Measurements from ENCODE around the gene ZNF768.

ZNF768 gene

DNA sequence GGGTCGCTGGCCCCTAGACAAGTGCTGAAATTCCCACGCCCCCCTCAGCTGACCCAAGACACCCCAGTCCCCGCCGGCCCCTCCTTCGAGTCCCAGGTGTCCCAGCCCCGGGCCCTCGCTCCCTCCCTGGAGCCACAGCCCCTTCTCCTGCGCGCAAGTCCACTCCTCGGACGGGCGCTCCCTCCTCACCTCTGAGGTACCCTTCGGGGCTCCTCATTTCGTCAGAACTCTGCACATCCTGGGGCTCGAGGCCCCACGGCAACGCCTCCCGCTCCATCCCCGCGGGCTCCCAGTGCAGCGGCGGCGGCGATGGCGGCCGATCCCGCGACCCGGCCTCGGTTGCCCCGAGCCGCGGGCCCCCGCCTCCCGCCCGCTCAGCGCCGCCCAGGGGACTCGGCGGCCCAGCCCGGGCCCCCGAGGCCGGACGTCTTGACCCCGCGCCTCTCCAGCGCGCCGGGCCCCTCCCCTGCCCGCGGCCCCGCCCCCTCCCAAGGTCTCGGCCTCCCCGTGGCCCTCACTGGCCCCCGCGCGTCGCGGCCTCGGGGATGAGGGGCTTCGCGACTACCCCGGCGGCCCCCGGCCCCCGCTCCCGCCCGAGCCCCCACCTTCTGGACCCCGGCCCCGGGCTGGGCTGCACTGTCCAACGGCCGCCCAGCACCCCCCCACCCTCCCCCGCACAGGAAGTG lies at the start of gene ZNF768:
Gene ZNF768, minus strand, starts transcription at position 430 of the 686 bp plus-strand sequence. Its CDS starts 153 bp downstream, at position 277.
- peak; percentile 61 for DNase-seq

DNA sequence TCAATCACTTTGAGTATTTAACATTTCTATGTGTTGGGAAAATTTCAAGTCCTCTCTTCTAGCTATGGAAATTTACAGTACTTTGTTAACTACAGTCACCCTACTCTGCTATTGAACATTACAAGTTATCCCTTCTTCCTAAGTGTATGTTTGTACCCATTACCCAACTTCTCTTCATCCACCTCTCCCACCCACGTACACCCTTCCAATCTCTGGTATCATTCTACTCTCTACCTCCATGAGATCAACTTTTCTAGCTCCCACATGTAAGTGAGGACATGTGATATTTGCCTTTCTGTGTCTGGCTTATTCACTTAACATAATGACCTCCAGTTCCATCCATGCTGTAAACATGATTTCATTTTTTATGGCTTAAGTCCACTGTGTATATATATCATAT lies 48.3 kb upstream of the ZNF768 start:
- no peak for DNase-seq

DNA sequence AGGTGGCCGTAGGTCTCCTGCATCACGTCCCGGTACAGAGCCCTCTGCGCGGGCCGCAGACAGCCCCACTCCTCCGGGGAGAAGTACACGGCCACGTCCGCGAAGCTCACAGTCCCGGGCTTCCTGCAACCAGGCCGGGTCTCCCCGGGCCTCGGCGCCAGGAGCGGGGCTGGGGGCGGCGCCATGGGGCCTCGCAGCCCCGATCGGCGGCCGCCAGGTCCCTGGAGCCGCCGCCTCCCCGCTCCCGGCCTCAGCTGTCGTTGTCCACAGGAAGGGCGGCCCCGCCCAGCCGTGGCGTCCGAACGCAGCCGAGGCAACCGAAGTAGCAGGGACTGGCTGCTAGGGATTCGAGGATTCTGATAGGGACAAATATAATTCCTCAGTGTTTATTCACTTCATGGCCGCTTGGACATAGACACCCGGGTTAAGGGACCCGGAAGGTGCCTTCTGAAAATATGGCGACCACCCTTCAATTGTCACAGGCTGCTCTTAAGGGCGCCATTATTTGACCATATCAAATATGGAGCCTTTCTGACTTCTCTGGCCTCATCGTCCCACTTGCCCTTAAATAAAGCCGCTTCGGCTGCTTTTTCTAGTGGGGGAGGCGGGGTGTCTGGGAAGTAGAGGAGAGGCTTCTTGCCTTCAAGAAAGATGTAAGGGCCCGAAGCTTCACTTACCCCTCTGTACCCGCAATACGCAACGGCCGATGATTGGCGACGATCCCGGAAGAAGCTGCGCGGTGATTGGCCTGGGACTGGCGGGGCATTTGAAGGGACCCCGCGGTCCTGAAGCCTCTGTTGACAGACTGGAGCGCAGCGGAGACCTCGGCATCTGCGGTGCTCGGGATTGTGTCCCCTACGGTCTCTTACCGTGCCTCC lies 45.3 kb upstream of the ZNF768 start, which contains the start of gene ZNF688:
Gene ZNF688, minus strand, starts transcription at position 270 of the 878 bp plus-strand sequence. Its CDS starts 85 bp downstream, at position 185.
- DNase-seq, result peak; percentile 96

DNA sequence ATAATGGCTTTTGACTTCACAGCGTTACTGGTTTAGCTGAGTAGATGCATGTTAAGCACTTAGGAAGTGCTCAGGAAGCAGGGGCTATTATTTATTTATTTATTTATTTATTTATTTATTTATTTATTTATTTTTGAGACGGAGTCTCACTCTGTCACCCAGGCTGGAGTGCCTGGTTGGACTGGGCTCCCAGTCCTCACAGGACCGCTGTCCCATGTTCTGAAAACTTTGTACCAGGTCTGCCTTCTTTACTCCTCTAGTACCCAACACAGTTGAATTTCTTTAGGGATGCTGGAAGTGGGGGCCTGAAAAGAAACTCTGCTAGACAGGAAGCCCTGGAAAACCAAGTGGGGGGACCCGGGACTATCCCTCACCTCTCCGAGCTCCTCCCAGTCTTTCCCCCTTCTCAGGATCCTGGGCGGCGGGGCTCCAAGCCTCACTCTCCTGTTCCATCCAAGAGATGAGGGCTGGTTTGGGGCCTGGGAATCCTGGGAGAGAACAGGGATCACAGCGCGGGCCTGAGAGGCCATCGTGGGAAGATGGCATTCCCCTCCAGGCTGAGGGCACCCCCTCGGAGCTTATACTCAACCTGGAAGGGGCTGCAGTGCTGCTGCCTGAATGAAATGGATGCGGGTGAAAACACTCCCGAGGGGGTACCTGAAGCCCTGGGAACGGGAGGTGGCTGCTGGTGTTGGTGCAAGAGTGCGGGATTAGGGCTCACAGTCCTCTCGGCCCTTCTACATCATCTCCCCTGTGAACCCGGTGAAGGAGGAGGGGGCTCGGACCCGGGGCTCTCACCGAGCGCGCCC lies 44.5 kb upstream of the ZNF768 start:
- peak; percentile 46 for DNase-seq

DNA sequence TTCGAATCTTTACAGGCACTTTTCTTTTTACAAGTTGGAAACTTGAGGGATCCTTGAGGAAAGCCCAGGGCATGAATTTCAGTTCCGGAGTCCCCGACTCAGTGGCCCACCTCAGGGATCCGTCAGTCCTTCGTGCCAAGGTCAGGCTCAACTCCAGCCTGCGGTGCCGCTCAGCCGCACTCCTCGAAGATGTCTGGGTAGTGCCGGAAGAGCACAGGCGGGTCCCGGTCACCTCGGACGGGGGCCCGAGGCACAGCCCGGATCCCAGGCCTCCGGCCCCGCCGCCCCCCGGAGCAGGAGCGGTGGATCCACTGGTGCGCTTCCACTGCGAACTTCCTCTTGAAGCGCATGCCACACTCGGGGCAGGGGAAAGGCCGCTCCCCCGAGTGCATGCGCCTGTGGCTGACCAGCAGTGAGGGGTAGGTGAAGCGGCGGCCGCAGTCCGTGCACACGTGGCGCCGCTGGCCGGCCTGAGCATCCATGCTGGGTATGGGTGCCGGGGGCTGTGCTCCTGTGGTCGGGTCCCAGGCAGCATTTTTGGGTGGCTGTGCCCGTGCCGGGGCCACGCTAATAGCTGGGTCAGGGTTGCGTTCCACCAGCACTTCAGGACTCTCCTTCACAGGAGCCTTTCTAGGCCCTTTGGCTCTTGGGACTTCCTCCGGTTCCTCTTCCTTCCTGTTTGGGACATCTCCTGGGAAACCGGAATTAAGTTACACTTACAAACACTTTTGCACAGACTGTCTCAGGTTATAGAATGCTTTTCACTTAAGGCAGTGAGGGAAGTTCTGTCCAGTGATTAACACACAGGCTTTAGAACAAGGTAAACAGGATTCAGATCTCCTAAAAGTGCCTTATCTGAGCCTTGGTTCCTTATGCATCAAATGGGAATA lies 43.6 kb upstream of the ZNF768 start:
- no peak for DNase-seq

DNA sequence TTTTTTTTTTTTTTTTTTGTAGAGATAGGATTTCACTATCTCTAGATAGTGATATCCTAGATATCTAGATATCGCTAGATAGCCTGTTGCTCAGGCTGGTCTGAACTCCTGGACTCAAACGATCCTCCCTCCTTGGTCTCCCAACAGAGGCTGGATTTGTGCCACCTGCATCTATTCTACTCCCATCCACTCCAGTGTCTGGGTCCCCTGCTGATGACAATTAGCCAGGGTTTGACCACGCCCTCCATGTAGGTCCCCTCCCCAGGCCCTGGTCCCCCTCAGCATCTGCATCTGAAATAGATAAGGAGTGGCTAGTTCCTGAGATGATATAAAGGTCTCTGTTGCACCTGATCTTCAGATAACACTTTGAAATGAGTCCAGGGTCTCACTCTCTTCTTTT lies 42.9 kb upstream of the ZNF768 start:
- no peak for DNase-seq

DNA sequence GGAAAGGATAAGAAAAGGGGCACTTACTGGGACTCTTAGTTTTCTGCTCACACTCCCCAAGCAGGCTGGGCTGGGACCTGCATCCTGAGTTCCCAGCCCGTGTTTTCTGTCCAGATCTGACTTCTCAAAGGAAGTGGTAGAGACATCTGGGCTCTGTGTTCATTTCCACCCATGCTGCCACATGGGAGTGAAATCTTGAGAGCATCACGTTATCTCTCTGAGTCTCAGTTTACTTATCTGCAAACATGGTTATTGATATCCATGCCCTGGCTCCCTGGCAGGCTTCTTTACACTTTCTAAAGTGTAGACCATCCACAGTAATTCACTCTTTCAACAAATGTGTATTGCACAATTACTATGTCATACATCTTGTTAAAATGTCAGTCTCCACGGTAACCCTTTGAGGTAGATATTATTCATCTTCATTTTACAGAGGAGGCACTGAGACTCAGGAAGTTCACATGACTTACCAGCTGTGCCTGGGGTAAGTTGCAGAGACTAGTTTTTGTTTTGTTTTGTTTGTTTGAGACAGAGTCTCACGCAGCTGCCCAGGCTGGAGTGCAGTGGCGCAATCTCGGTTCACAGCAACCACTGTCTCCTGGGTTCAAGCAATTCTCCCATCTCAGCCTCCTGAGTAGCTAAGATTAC lies 41.7 kb upstream of the ZNF768 start:
- peak; percentile 32 for DNase-seq

DNA sequence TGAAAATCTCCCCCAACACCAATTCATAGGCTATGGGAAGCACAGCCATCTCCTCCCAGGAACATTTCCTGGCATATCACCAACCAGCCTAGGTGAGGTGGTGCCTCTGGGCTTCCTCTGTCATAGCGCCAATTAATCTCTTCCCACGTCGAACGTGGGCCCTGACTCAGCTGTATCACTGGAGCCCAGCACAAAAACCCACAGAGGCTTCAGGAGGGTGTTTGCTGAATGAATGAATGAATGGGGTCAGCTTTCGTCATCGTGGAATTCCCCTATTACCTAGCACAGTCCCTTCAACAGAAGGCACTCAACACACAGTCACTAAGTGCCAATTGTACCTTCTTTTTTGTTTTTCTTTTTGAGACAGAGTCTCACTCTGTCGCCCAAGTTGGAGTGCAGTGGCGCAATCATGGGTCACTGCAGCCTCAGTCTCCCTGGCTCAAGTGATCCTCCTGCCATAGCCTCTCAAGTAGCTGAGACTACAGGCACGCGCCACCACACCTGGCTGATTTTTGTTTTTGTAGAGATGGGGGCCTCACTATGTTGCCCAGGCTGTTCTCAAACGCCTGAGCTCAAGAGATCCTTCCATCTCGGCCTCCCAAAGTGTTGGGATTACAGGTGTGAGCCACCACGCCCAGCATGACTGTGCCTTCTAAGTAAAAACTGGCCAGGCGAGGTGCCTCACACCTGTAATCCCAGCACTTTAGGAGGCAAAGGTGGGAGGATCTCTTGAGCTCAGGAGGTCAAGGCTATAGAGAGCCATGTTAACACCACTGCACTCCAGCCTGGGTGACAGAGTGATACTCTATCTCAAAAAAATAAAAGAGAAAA lies 41.0 kb upstream of the ZNF768 start:
- no peak for DNase-seq

DNA sequence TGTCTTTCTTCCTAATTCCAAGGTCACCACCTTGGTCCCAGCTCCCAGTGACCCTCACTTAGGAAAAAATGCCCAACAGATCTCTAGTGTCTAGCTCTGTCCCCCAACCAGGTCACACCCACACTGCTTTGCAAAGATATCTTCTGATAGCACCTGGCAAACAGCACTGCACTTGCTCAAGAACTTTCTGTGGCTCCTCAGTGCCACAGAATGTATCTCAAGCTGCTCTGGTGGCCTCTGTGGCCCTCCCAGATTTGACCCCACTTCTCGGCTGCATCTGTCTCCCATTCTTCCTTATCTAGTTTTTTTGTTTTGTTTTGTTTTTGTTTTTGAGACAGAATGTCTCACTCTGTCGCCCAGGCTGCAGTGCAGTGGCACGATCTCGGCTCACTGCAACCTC lies 40.2 kb upstream of the ZNF768 start:
- DNase-seq, result no peak

DNA sequence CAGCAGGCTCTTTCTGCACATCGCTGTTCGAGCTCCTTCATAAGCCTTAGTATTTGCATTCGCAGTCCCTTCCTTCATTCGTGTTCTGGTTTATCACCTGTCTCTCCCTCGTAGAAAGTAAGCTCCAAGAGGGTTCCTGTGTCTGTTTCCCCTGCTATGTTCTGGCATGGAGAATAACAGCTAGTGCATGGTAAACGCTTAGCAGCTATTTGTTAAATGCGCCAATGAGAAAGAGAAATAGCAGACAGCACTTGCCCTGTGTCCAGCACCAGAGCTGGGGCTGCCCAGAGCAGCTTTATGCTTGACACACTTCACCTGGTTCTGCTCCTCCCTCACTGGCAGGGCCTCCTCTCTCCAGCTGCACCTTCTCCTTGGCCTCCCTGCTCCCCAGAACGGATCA lies 39.6 kb upstream of the ZNF768 start:
- no peak for DNase-seq

DNA sequence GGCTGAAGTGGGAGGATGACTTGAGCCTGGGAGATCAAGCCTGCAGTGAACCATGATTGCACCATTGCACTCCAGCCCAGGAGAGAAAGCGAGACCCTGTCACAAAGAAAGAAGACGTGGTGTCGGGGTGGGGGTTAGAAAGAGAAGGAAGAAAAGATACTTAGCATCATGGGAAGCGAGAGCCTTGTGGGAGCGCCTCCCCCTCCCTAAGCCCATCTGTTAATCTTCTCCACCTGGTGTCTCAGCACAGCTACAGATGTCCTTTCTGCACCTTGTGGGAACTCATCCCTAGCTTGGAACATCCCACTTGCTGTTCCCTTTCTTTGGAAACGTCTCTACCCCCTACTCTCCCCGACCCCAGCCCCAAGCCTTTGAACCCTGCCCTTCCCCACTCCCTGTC lies 39.2 kb upstream of the ZNF768 start:
- no peak for DNase-seq

DNA sequence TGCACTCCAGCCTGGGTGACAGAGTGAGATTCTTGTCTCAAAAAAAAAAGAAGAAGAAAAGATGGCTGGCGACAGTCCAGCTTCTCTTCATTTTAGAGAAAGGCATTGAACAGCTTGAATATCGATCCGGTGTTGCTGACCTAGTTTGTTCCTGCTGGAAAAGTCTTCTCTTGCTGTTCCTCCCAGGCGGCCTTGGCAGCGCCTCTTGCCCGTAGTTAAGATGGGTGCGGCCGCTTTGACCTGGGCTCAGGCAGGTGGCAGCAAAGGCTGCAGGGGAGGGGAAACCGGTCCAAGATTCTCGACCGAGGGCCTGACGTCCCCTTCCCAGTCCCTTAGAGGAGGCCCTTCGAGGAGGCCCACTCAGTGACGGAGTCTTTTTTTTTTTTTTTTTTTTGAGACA lies 35.7 kb upstream of the ZNF768 start:
- DNase-seq, result no peak

DNA sequence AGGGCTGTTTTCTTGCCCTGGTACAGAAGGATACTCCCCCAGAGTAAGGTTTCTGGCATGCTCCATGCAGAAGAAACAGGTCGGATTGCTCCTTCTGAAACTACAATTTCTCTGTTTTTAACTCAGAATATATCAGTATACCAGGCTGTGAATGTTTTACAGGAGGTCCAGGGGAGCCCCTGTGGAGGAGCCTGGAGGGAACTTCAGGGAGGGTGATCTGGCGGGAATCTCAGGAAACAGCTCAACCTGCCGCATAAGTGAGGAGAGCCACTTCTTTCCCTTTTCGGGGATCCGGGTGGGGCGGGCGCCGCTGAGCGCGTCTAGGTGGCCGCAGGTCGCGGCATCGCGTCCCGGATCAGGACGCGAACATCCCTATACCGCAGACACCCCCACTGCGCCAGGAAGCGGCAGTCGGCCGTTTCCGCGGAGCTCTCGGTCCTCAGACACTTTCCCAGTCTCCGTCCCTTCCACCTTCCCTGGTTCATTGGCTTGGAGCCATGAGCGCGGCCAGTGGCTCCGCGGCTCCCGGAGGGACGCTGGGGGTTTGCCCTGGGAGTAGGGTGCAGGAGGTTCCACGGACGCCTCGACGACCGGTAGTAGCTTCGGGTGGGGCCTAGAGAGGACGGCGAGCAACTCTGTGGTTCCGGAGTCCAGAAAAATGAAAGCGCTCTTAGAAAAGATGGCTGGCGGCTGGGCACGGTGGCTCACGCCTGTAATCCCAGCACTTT lies 34.9 kb upstream of the ZNF768 start:
- DNase-seq, result peak; percentile 57

DNA sequence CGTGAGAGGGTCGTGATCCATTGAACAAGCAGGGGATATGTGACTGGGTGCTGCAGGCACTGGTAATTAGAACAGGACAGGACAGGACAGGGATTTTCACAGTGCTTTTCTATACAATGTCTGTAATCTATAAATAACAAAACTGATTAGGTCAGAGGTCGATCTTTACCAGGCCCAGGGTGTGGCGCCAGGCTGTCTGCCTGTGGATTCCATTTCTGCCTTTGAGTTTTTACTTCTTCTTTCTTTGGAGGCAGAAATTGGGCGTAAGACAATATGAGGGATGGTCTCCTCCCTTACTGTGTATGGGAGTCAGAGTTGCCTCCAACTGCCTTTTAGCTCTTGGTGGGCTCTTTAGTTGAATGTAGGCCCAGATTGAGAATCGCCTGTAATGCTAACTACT lies 33.3 kb upstream of the ZNF768 start:
- no peak for DNase-seq

DNA sequence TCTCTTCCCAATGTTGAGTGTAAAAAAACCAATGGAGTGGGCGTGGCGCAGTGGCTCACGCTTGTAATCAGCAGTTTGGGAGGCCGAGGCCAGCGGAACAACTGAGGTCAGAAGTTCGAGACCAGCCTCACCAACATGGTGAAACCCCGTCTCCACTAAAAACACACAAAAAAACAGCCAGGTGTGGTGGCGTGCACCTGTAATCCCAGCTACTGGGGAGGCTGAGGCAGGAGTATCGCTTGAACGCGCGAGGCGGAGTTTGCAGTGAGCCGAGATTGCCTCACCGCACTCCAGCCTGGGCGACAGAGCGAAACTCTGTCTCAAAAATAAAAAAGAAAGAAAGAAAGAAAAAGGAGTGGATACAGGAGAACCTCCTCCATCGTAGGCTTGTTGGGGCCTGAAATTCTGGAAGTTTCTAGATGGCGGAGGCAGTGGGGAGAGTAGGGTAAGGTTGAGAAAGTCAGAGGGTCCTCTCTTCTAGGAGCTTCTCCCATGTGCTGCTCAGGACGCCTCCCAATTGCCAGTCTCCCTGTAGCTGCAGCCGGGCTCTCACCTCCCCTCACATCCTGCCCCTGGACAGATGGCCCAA lies 32.5 kb upstream of the ZNF768 start:
- DNase-seq, result no peak

DNA sequence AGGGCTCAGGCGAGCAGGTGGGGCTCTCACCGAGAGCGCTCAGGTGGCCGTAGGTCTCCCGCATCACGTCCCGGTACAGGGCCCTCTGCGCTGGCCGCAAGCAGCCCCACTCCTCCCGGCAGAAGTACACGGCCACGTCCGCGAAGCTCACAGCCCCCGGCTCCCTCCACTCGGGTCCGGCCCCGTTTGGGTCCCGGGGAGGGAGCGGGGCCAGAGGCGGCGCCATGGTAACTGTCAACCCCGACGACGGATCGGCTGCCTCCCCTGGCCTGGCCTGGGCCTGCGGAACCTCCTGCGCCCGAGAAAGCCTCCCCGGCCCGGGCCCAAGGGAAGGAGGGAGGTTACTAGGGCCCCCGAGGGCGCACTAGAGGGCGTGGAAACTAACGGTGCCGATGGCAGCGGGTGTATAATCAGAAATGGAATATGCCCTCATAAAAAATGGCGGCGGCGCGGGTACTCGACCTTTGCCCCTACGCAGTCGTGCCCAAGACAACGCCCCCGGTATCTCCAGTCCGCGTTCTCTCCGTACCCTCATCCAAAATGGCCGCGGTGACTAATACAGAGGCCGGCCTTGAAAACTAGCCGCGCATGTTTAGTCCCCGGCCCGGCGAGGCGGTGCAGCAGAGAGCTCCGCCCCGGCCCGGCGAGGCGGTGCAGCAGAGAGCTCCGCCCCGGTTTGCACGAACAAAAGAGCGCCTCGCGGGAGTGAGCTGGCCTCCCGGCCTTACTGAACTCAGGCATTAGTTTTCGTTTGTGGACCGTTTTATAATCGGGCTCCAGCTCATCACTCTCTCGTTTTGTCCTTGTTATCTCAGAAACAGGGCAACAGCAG lies 31.8 kb upstream of the ZNF768 start, which contains the start of gene ZNF764:
Gene ZNF764, minus strand, starts transcription at position 418 of the 832 bp plus-strand sequence. Its CDS starts 192 bp downstream, at position 226.
- DNase-seq, result peak; percentile 99

DNA sequence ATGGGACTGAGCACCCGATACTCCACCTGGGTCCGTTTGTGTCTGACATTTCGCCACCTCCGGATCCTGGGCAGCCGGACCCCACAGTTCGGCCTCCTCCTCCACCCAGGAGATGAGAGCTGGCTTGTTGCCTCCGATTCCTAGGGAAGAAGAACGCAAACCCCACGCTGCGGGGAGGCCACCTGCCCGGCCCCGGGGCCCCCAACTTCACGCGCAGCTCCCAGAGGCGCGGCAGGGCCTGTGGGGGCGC lies 31.3 kb upstream of the ZNF768 start:
- DNase-seq, result no peak

DNA sequence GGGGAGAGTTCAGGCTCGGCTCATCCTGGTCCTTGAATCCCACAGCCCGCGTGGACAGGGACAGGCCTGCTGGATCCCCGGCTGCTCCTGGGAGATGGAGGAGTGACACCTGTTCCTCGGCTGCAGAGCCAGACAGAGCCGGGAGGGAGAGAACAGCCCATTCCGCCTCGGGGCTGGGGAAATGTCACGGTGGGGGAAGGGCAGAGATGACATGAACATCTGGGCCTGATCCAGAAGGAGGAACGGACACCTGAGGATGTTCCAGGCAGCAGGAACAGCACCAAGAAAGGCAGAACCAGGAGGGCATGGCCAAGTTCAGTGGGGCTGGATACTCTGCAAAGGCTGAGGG lies 29.7 kb upstream of the ZNF768 start:
- DNase-seq, result no peak

All from NCI-H345 (cell line).